ENCODE measurements around the gene CELSR1. TPM values are rescaled to one million over a fixed set of nuclear protein-coding genes. Genes with fewer than 3 reads are reported as not detected.

CELSR1 gene
- total RNA-seq, 1 donor from 2014 or later = 16.0 TPM

- Mint-ChIP-seq H3K4me1 (ENCODE audit: unreplicated experiment) (peaks cover 2% of the 10 kb centered on the region), H3K36me3 (ENCODE audit: unreplicated experiment) (peaks cover 17% of the 10 kb centered on the region), H3K27me3 (ENCODE audit: unreplicated experiment) (no peaks in the 10 kb centered on the region), H3K4me3 (ENCODE audit: unreplicated experiment) (no peak overlapping the region), H3K27ac (ENCODE audit: unreplicated experiment) (no peak overlapping the region), H3K9me3 (ENCODE audit: unreplicated experiment) (peaks cover 5% of the 10 kb centered on the region)
- DNase-seq (ENCODE audit: extremely low spot score, unreplicated experiment) = no peak
- TF ChIP-seq, protein P1, sequence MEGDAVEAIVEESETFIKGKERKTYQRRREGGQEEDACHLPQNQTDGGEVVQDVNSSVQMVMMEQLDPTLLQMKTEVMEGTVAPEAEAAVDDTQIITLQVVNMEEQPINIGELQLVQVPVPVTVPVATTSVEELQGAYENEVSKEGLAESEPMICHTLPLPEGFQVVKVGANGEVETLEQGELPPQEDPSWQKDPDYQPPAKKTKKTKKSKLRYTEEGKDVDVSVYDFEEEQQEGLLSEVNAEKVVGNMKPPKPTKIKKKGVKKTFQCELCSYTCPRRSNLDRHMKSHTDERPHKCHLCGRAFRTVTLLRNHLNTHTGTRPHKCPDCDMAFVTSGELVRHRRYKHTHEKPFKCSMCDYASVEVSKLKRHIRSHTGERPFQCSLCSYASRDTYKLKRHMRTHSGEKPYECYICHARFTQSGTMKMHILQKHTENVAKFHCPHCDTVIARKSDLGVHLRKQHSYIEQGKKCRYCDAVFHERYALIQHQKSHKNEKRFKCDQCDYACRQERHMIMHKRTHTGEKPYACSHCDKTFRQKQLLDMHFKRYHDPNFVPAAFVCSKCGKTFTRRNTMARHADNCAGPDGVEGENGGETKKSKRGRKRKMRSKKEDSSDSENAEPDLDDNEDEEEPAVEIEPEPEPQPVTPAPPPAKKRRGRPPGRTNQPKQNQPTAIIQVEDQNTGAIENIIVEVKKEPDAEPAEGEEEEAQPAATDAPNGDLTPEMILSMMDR (IDR thresholded peaks at IDR 0.05) = no peak
Measured at GRCh38 chr22:46376908-46377524, 160.4 kb downstream of the CELSR1 start.

GRCh38 chr22:46376111-46376510 lies 161.3 kb downstream of the CELSR1 start:
- DNase-seq (ENCODE audit: extremely low spot score, unreplicated experiment) = no peak
- peaks cover 5% of the 10 kb centered on the region for H3K9me3 Mint-ChIP-seq (ENCODE audit: unreplicated experiment)
- H3K27me3 Mint-ChIP-seq (ENCODE audit: unreplicated experiment) = no peaks in the 10 kb centered on the region
- H3K36me3 Mint-ChIP-seq (ENCODE audit: unreplicated experiment) = peaks cover 17% of the 10 kb centered on the region
- TF ChIP-seq, protein P1 (IDR thresholded peaks at IDR 0.05) = no peak
- no peak overlapping the region for H3K27ac Mint-ChIP-seq (ENCODE audit: unreplicated experiment)
- H3K4me1 Mint-ChIP-seq (ENCODE audit: unreplicated experiment) = peaks cover 2% of the 10 kb centered on the region
- no peak overlapping the region for H3K4me3 Mint-ChIP-seq (ENCODE audit: unreplicated experiment)

DNA sequence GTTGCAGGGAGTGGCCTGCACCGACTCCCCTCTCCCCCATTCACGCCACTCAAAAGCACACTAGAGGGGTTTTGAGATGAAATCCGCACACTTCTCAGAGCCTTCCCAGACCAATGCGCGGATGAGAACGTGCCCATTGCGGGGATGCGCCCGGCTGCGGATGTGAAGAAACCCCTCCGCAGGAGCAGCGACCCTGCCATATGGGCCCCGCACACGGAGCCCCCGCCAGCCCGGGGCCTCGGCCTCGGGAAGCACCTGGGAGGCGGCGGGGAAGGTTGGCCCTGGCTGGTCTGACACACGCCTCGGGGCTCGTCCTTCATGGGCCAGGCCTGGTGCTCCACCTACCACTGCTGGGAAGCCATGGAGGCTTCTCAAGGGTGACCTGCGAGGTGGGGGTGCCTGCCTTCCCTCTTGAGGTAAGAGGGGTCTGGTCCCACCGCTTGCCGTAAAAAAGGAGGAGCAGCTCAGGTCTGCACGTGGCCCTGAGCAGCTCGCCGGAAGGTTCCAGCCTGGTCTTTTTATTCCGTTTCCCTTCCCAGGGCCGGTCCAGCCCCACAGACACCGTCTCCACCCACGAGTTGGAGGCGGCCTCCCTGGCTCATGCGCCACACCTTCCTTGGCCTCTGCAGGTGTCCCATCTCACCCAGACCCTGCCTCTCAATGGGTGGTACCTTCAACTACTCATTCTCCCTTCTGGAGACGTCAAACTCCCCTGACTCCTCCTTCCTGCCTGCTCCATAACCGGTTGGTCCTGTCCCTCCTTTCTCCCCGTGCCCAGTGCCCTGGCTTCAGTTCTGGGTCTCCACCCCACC lies 162.6 kb downstream of the CELSR1 start:
- Mint-ChIP-seq H3K27ac (ENCODE audit: unreplicated experiment) (no peak overlapping the region), H3K9me3 (ENCODE audit: unreplicated experiment) (peaks cover 5% of the 10 kb centered on the region), H3K4me3 (ENCODE audit: unreplicated experiment) (no peak overlapping the region), H3K36me3 (ENCODE audit: unreplicated experiment) (peaks cover 17% of the 10 kb centered on the region), H3K4me1 (ENCODE audit: unreplicated experiment) (peaks cover 2% of the 10 kb centered on the region), H3K27me3 (ENCODE audit: unreplicated experiment) (no peaks in the 10 kb centered on the region)
- TF ChIP-seq, protein P1 (IDR thresholded peaks at IDR 0.05) = no peak
- DNase-seq (ENCODE audit: extremely low spot score, unreplicated experiment) = no peak

DNA sequence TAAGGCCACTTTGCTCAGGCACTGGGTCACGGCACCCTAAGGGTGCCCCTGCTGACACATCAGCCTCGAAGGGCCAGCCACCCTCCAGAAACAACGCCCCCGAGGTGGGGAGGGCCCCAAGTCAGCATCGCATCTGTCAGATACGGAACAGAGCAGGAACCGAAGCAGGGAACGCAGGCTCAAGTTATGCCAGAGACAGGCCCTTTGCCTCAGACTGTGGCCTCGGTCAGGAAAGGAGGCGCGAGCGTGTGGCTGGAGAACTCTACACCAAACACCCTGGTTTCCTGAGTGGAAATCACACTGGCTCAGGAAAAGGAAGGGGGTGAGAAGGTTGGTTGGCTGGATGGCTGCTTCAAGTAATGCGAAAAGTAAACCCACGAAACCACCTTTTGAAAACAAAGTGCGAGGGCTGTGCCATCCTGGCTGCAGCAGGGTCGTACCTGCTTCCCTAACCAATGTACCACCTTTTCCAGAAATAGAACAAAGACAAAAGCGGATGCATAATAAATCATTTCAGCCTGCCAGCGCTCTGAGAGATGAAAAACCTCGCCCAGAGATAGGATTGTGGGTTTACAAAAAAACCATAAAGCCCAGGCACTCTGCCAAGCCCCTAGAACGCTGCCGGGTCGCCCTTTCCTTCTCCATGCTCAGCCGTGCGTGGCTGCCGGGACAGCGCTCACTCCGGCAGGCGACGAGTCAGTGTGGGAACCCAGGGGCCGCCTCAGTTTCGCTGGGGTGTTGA lies 163.3 kb downstream of the CELSR1 start:
- peaks cover 2% of the 10 kb centered on the region for H3K4me1 Mint-ChIP-seq (ENCODE audit: unreplicated experiment)
- TF ChIP-seq, protein P1 (IDR thresholded peaks at IDR 0.05) = no peak
- H3K27me3 Mint-ChIP-seq (ENCODE audit: unreplicated experiment) = no peaks in the 10 kb centered on the region
- no peak overlapping the region for H3K4me3 Mint-ChIP-seq (ENCODE audit: unreplicated experiment)
- H3K27ac Mint-ChIP-seq (ENCODE audit: unreplicated experiment) = no peak overlapping the region
- DNase-seq (ENCODE audit: extremely low spot score, unreplicated experiment) = no peak
- H3K36me3 Mint-ChIP-seq (ENCODE audit: unreplicated experiment) = peaks cover 17% of the 10 kb centered on the region
- peaks cover 5% of the 10 kb centered on the region for H3K9me3 Mint-ChIP-seq (ENCODE audit: unreplicated experiment)

- no peak for DNase-seq (ENCODE audit: extremely low spot score, unreplicated experiment)
- peaks cover 5% of the 10 kb centered on the region for H3K9me3 Mint-ChIP-seq (ENCODE audit: unreplicated experiment)
- peaks cover 2% of the 10 kb centered on the region for H3K4me1 Mint-ChIP-seq (ENCODE audit: unreplicated experiment)
- no peaks in the 10 kb centered on the region for H3K27me3 Mint-ChIP-seq (ENCODE audit: unreplicated experiment)
- H3K27ac Mint-ChIP-seq (ENCODE audit: unreplicated experiment) = no peak overlapping the region
- peaks cover 17% of the 10 kb centered on the region for H3K36me3 Mint-ChIP-seq (ENCODE audit: unreplicated experiment)
- no peak overlapping the region for H3K4me3 Mint-ChIP-seq (ENCODE audit: unreplicated experiment)
- TF ChIP-seq, protein P1 (IDR thresholded peaks at IDR 0.05) = no peak
Measured at GRCh38 chr22:46373159-46373558, 164.3 kb downstream of the CELSR1 start.
